H1 (cell line): Measurements from ENCODE around the gene PRR16. TPM values are rescaled to one million over a fixed set of nuclear protein-coding genes. Genes with fewer than 3 reads are reported as not detected.
"Not testable (repeated sequence)": the region's sequence is repeated elsewhere in the genome, so short reads cannot be mapped to it uniquely, and the experiment has no call there.

Experiments
- CTCF ChIA-PET: fragments of 300-600 bp; sonication (Branson Sonifier 250); formaldehyde crosslinking; loops from one replicate; lab custom pipeline; 2021; ENCODE audit not compliant: partially characterized antibody; lab: Charles Lee
- POLR2A ChIA-PET: fragments of 300-600 bp; sonication (Branson Sonifier 250); formaldehyde crosslinking; loops from one replicate; lab custom pipeline; 2021; ENCODE audit warnings: inconsistent platforms; ENCODE audit not compliant: partially characterized antibody; lab: Charles Lee
- DNase-seq, 2 experiments: peaks; one replicate each; pipeline versions ENCODE4 v3.0.0 to v3.0.0-alpha.2; 2010 to 2022; ENCODE audit warnings: low spot score in 2 of 2, low read depth in 1 of 2, mixed read lengths in 1 of 2
- FAIRE-seq: peaks from 2 replicates; lab custom pipeline; 2011; peaks lifted over from hg19 to GRCh38; lab: Jason Lieb, UNC
- H2AFZ ChIP-seq: 2 replicates; pipeline ENCODE4 v1.8.1; 2012; ENCODE audit warnings: low read length, inconsistent platforms
- H2AK5ac ChIP-seq: 2 replicates; pipeline ENCODE4 v1.6.1; 2013; ENCODE audit warnings: low read depth, low read length
- H2BK120ac ChIP-seq: replicated peaks from 2 replicates; pipeline ENCODE3; 2013; ENCODE audit warnings: low read depth, low read length, inconsistent platforms
- H2BK12ac ChIP-seq: 2 replicates; pipeline ENCODE4 v1.6.1; 2013; ENCODE audit warnings: low read depth, low read length
- H2BK15ac ChIP-seq: 2 replicates; pipeline ENCODE4 v1.6.1; 2013; ENCODE audit warnings: low read length
- H2BK20ac ChIP-seq: 2 replicates; pipeline ENCODE4 v1.6.1; 2013; ENCODE audit warnings: low read length
- H2BK5ac ChIP-seq: 2 replicates; pipeline ENCODE4 v1.6.1; 2013; ENCODE audit warnings: low read depth, low read length
- H3K14ac ChIP-seq: 2 replicates; pipeline ENCODE4 v1.6.1; 2013; ENCODE audit warnings: inconsistent platforms; ENCODE audit not compliant: insufficient read length
- H3K18ac ChIP-seq: 2 replicates; pipeline ENCODE4 v1.6.1; 2013; ENCODE audit warnings: low read length; ENCODE audit errors: extremely low read depth
- H3K23ac ChIP-seq: 2 replicates; pipeline ENCODE4 v1.6.1; 2013; ENCODE audit warnings: inconsistent platforms; ENCODE audit not compliant: insufficient read length
- H3K23me2 ChIP-seq: 2 replicates; pipeline ENCODE4 v1.6.1; 2013; ENCODE audit warnings: low read depth, low read length
- H3K27ac ChIP-seq: 2 replicates; pipeline ENCODE4 v1.6.1; 2011; ENCODE audit warnings: low read depth, low read length, inconsistent platforms
- H3K27me3 ChIP-seq, 4 experiments: replicated peaks in 1 of 4; 1 replicate in 1 of 4; 2 replicates in 3 of 4; pipeline versions ENCODE4 v1.6.1 to v1.8.1; 2011 to 2013; ENCODE audit warnings: low read length in 3 of 4, mild to moderate bottlenecking in 3 of 4, inconsistent platforms in 2 of 4, mixed read lengths in 2 of 4, moderate library complexity in 1 of 4; ENCODE audit not compliant: control insufficient read depth in 3 of 4, insufficient read depth in 3 of 4; ENCODE audit errors: extremely low read depth in 1 of 4
- H3K36me3 ChIP-seq, 4 experiments: 2 replicates each; pipeline versions ENCODE4 v1.6.1 to v1.8.1; 2011 to 2013; ENCODE audit warnings: mild to moderate bottlenecking in 4 of 4, low read length in 3 of 4, moderate library complexity in 2 of 4, control low read depth in 1 of 4, inconsistent platforms in 1 of 4; ENCODE audit not compliant: insufficient read depth in 4 of 4, control insufficient read depth in 2 of 4
- H3K4ac ChIP-seq: replicated peaks from 2 replicates; pipeline ENCODE3; 2013; ENCODE audit warnings: low read length, low read depth, mixed read lengths, inconsistent platforms; ENCODE audit not compliant: insufficient read length
- H3K4me1 ChIP-seq, 4 experiments: replicated peaks in 1 of 4; 1 replicate in 1 of 4; 2 replicates in 3 of 4; pipeline versions ENCODE4 v1.6.1 to v1.8.1; 2011 to 2013; ENCODE audit warnings: low read length in 3 of 4, inconsistent platforms in 2 of 4, mixed read lengths in 1 of 4; ENCODE audit not compliant: insufficient read depth in 4 of 4, control insufficient read depth in 3 of 4
- H3K4me2 ChIP-seq, 2 experiments: 2 replicates each; pipeline versions ENCODE4 v1.6.1 to v1.8.1; 2011 to 2013; ENCODE audit warnings: low read depth in 2 of 2, low read length in 2 of 2, control low read depth in 1 of 2, inconsistent platforms in 1 of 2, mild to moderate bottlenecking in 1 of 2; ENCODE audit not compliant: insufficient read depth in 1 of 2
- H3K4me3 ChIP-seq, 4 experiments: fragments of 200-600, 300-600 bp in 1 of 4; sonication (generic), shearing (Covaris generic), sonication (Bioruptor Twin) in 1 of 4; 2 replicates each; pipeline versions ENCODE4 v1.5.1 to v1.8.1; 2011 to 2016; ENCODE audit warnings: low read length in 4 of 4, low read depth in 3 of 4, control low read depth in 2 of 4, inconsistent platforms in 2 of 4, mild to moderate bottlenecking in 2 of 4, mixed read lengths in 1 of 4, moderate library complexity in 1 of 4; ENCODE audit not compliant: insufficient read depth in 2 of 4; ENCODE audit errors: extremely low read depth in 1 of 4
- H3K56ac ChIP-seq: replicated peaks from 2 replicates; pipeline ENCODE3; 2013; ENCODE audit warnings: low read depth, mild to moderate bottlenecking, mixed read lengths, low read length, inconsistent platforms; ENCODE audit not compliant: insufficient read length
- H3K79me1 ChIP-seq: 2 replicates; pipeline ENCODE4 v1.6.1; 2013; ENCODE audit warnings: low read depth, low read length, control low read depth
- H3K79me2 ChIP-seq, 2 experiments: 2 replicates each; pipeline versions ENCODE4 v1.6.1 to v1.8.1; 2012 to 2013; ENCODE audit warnings: low read length in 2 of 2, mild to moderate bottlenecking in 2 of 2, inconsistent platforms in 1 of 2; ENCODE audit not compliant: insufficient read depth in 2 of 2, control insufficient read depth in 1 of 2
- H3K9ac ChIP-seq, 4 experiments: replicated peaks in 1 of 4; 1 replicate in 1 of 4; 2 replicates in 3 of 4; pipeline versions ENCODE4 v1.6.1 to v1.8.1; 2011 to 2013; ENCODE audit warnings: low read depth in 3 of 4, low read length in 3 of 4, control low read depth in 2 of 4, mild to moderate bottlenecking in 2 of 4, moderate library complexity in 2 of 4, inconsistent platforms in 1 of 4; ENCODE audit errors: extremely low read depth in 1 of 4
- H3K9me3 ChIP-seq, 2 experiments: 2 replicates each; pipeline versions ENCODE4 v1.6.1 to v1.8.1; 2012 to 2013; ENCODE audit warnings: mild to moderate bottlenecking in 2 of 2, moderate library complexity in 2 of 2, control low read depth in 1 of 2, inconsistent platforms in 1 of 2, low read depth in 1 of 2, low read length in 1 of 2, mixed read lengths in 1 of 2; ENCODE audit not compliant: insufficient read depth in 2 of 2
- H4K20me1 ChIP-seq, 2 experiments: replicated peaks in 1 of 2; 2 replicates each; pipeline versions ENCODE3 to v1.8.1; 2011 to 2013; ENCODE audit warnings: inconsistent platforms in 2 of 2, low read length in 2 of 2, mild to moderate bottlenecking in 1 of 2; ENCODE audit not compliant: insufficient read depth in 2 of 2, control insufficient read depth in 1 of 2
- H4K5ac ChIP-seq: 2 replicates; pipeline ENCODE4 v1.6.1; 2013; ENCODE audit warnings: low read length, low read depth, mixed read lengths, inconsistent platforms; ENCODE audit not compliant: insufficient read length
- H4K8ac ChIP-seq: 2 replicates; pipeline ENCODE4 v1.8.0; 2013; ENCODE audit warnings: mild to moderate bottlenecking, moderate library complexity, low read length, inconsistent platforms; ENCODE audit not compliant: insufficient read depth; ENCODE audit errors: extremely low read depth
- H4K91ac ChIP-seq: replicated peaks from 2 replicates; pipeline ENCODE3; 2013; ENCODE audit warnings: low read length, mixed read lengths, inconsistent platforms; ENCODE audit not compliant: insufficient read length
- WGBS, 2 experiments: shearing (Covaris generic) in 1 of 2; methylation state at CpG; one replicate each; pipeline versions ENCODE4 v1.1.6 to v1.1.7; 2013 to 2015; ENCODE audit warnings: low lambda C conversion rate in 2 of 2, mixed read lengths in 2 of 2, inconsistent platforms in 1 of 2, low coverage in 1 of 2, missing lambda C conversion rate in 1 of 2; ENCODE audit not compliant: insufficient replicate concordance in 2 of 2, insufficient coverage in 1 of 2, insufficient read length in 1 of 2; ENCODE audit errors: extremely low coverage in 1 of 2, missing lambda C conversion rate in 1 of 2; 5-methylcytosine and 5-hydroxymethylcytosine counted together
- polyA plus RNA-seq, 7 experiments: library from polyadenylated mRNA; depleted of rRNA in 3 of 7; stranded (reverse) in 5 of 7; unstranded in 2 of 7; fragments of >200 nt in 5 of 7; fragments of 200-250 nt in 2 of 7; gene quantifications; 1 replicate in 5 of 7; 2 replicates in 1 of 7; 4 replicates in 1 of 7; pipeline versions ENCODE4 v1.2.1 to v1.2.3, GENCODE V29; 2011 to 2013; ENCODE audit warnings: missing spikeins in 2 of 7, mixed read lengths in 2 of 7
- total RNA-seq: library from RNA; stranded (reverse); fragmentation: NEBNext Ultra II Directional; extraction: Animal tissue kit (Norgen Biotek cat#: 25700); gene quantifications from 2 replicates; pipeline ENCODE4 v1.2.1, GENCODE V29; 2021

The PRR16 gene
- total and polyA plus RNA-seq, 2 of the 8 experiments (the other 6 are each of a cell fraction or from before 2014, with no cell fraction given): 0.73 to 1.6 TPM

DNA sequence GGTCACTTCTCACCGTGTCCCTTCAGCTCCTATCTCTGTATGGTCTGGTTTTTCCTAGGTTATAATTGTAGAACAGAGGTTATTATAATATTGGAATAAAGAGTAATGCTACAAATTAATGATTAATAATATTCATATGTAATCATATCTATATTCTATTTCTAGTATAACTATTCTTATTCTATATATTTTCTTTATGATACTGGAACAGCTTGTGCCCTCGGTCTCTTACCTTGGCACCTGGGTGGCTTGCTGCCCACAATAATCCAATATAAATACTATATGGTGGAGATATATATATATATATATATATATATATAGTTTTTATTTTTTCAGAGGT lies 5.6 kb upstream of the PRR16 start:
- H4K8ac ChIP-seq, DNase-seq, H3K4me1 ChIP-seq, H4K91ac ChIP-seq, H3K27ac ChIP-seq, H3K36me3 ChIP-seq, H3K23ac ChIP-seq, POLR2A ChIA-PET, H3K4me3 ChIP-seq, H2BK20ac ChIP-seq, H2BK12ac ChIP-seq, H3K18ac ChIP-seq, H2AFZ ChIP-seq, H3K79me2 ChIP-seq, H3K9ac ChIP-seq, H2BK5ac ChIP-seq, FAIRE-seq, H2BK120ac ChIP-seq, H3K56ac ChIP-seq, H3K9me3 ChIP-seq, H3K4ac ChIP-seq, H3K27me3 ChIP-seq, H2BK15ac ChIP-seq, H3K14ac ChIP-seq, H2AK5ac ChIP-seq, H4K5ac ChIP-seq, H3K23me2 ChIP-seq, H3K4me2 ChIP-seq, H3K79me1 ChIP-seq, H4K20me1 ChIP-seq: not testable (repeated sequence)
- CTCF ChIA-PET: interaction anchor here (1.2 to 2.4 kb wide), 7 partner anchors 11 to 427 kb away, joined by 3 to 21 read pairs (median 3); no protein-coding TSS in a partner anchor
- 62% methylated on average over 2 of the region's 2 CpGs; no CpG with 5 or more reads in 1 of the 2 experiments for WGBS, 2 experiments
